ENCODE measurements around the gene ZNF236.
A peak's percentile ranks its signal among the peaks of the same experiment; 100 is the strongest.

Gene ZNF236

DNA sequence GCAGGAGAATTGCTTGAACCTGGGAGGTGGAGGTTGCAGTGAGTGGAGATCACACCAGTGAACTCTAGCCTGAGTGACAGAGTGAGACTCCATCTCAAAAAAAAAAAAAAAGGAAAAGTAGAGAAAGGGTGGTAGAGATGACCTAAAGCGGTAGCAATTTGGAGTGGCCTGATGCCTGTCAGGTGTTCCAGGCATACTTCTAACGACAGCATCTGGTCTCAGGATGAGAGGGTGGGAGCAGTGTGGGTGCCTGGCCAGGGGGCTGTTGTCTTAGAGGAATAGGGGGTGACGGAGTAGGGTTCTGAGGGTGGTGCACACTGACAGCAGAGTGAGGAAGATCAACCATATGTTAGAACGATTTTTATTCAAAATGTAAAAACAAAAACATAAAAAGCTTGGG lies 21.8 kb downstream of the ZNF236 start:
- DNase-seq (ENCODE audit: low read depth), result no peak
- H3K4me3 ChIP-seq (replicated peaks; ENCODE audit: low read depth, low read length), result no peak overlapping the region
- TF ChIP-seq, protein P1, sequence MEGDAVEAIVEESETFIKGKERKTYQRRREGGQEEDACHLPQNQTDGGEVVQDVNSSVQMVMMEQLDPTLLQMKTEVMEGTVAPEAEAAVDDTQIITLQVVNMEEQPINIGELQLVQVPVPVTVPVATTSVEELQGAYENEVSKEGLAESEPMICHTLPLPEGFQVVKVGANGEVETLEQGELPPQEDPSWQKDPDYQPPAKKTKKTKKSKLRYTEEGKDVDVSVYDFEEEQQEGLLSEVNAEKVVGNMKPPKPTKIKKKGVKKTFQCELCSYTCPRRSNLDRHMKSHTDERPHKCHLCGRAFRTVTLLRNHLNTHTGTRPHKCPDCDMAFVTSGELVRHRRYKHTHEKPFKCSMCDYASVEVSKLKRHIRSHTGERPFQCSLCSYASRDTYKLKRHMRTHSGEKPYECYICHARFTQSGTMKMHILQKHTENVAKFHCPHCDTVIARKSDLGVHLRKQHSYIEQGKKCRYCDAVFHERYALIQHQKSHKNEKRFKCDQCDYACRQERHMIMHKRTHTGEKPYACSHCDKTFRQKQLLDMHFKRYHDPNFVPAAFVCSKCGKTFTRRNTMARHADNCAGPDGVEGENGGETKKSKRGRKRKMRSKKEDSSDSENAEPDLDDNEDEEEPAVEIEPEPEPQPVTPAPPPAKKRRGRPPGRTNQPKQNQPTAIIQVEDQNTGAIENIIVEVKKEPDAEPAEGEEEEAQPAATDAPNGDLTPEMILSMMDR (IDR thresholded peaks at IDR 0.05; ENCODE audit: low read length, missing control alignments), result no peak

DNA sequence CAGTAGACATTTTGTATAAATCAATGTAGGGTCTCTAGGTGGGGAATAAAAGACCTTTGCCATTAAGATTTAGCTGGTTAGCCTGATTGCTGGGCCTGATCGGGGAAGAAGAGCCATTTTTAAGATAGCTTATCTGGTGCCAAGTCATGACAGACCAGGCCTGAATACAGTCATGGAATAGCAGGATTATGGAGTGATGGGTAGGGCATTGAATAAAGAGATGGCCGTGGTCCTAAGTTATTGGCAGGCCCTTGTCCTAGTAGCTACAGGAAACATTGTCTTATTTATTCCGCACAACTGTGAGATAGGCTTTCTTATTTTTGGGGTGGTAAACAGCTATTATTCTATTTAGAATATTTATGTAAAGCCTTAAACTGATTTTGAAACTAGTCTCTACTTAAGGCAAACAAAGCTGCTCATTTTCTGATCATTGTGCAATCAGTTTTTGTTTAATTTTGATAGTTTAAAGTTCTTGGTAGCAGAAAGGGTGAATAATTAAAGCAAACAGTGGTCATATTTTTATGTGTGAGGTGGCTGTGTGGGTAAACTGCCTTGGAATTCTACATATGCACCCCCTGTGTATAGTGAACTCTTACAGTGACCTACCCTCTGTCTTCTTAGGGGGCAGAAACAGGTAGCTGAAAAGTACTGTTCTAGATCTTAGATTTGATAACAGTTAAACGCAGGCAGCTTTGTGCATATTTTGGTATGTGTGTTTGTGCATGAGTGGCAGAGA lies 22.6 kb downstream of the ZNF236 start:
- H3K4me3 ChIP-seq (replicated peaks; ENCODE audit: low read depth, low read length), result no peak overlapping the region
- TF ChIP-seq, protein P1 (IDR thresholded peaks at IDR 0.05; ENCODE audit: low read length, missing control alignments), result no peak
- no peak for DNase-seq (ENCODE audit: low read depth)

DNA sequence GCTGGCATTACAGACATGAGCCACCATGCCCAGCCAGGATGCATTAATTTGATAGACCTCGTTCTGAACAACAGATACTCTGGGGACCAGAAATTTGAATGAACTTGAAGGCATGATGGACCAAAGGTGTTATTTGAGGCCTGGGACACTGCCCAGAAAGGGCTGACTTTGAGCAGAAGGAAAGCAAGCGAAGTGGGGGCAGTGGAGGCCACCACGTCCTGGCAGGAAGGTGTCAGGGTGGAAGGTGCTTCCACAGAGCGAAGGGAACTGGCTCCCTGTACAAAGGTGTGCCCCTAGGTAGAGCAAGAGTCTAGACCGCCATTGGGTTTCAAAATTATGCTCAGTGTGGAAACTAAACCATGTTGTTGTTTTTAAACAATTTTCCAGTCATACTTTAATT lies 23.9 kb downstream of the ZNF236 start:
- no peak overlapping the region for H3K4me3 ChIP-seq (replicated peaks; ENCODE audit: low read depth, low read length)
- TF ChIP-seq, protein P1 (IDR thresholded peaks at IDR 0.05; ENCODE audit: low read length, missing control alignments), result no peak
- DNase-seq (ENCODE audit: low read depth), result no peak

DNA sequence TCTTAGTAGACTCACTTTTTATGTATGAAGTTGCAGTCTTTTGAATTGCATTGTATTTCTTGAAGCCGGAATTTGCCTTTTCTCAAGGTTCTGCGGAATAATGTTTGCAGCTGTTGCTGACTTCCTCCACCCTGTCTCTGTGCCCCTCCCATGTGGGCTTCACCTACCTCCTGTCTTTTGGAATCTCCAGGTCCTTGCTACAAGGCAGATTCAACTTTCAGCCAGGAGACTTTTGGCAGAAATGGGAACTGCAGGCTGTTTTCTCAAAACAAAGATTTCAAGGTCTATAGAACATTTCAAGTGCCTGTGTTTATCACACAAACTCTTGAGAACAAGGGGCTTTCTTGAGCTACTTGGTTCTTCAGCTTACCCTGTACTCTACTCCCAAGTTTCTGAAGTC lies 25.6 kb downstream of the ZNF236 start:
- TF ChIP-seq, protein P1 (IDR thresholded peaks at IDR 0.05; ENCODE audit: low read length, missing control alignments), result peak; percentile 20
- H3K4me3 ChIP-seq (replicated peaks; ENCODE audit: low read depth, low read length), result no peak overlapping the region
- no peak for DNase-seq (ENCODE audit: low read depth)

DNA sequence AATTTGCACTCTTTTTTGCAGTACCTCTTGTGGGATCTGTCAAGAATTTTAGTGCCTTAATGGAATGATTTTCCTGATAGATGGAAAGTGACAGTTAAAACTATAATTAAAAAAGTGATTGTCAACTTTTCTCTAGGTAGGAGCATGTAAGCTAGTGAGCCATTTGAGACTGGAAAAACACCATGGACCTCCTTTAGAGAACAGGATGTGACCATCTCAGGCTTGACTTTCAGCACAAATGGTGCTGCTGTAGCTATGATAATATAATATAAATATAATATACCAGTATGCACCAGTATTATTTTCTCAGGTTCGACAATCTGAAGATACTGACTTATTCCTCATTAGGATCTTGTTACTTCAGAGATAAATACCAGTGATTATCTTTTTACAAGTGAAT lies 27.8 kb downstream of the ZNF236 start:
- TF ChIP-seq, protein P1 (IDR thresholded peaks at IDR 0.05; ENCODE audit: low read length, missing control alignments), result no peak

DNA sequence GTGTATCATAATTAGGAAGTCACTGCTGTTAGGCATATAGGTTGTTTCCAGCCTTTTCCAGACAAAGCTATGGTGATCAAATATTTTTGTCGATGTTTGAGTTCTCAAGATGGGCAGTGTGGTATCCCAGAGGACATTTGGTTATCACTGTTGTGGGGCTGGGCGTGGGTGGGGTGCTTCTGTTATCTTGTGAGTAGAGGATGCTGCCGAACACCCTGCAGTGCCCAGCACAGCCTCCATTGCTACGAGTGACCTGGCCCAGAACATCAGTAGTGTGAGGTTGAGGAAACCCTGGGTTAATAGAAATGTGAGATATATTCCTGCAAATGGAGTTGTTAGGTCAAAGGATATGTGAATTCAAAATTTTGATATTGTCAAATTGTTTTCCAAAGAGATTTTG lies 33.2 kb downstream of the ZNF236 start:
- DNase-seq (ENCODE audit: low read depth), result no peak
- H3K4me3 ChIP-seq (replicated peaks; ENCODE audit: low read depth, low read length), result no peak overlapping the region
- TF ChIP-seq, protein P1 (IDR thresholded peaks at IDR 0.05; ENCODE audit: low read length, missing control alignments), result no peak

More for the DNA sequence above, 27.8 kb downstream of the ZNF236 start:
- no peak overlapping the region for H3K4me3 ChIP-seq (replicated peaks; ENCODE audit: low read depth, low read length)
- no peak for DNase-seq (ENCODE audit: low read depth)

DNA sequence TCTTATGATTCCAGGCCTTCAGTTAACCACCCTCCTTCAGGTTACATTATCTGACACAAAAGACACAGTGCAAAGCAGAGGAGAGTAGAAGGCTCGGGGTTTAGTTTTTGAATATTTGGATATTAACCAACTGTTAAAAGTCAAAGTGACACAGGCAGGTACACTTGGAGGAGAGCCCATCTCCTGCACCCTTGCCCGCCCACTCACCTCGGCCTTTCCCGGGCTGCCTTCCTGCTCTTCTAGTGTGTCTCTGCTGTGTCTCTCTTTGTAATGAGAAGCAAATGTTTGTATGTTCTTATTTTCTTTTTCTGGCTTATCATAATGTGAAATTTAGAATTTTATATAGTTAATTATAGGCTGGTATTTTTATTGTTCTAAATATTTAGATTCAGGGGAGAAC lies 35.1 kb downstream of the ZNF236 start:
- H3K4me3 ChIP-seq (replicated peaks; ENCODE audit: low read depth, low read length), result no peak overlapping the region
- TF ChIP-seq, protein P1 (IDR thresholded peaks at IDR 0.05; ENCODE audit: low read length, missing control alignments), result no peak
- DNase-seq (ENCODE audit: low read depth), result no peak

All from fibroblast of pulmonary artery (primary cell).